ENCODE results near the gene NFS1. TPM values are rescaled to one million over a fixed set of nuclear protein-coding genes. Genes with fewer than 3 reads are reported as not detected.

NFS1 gene
- total RNA-seq, 2 experiments from 2014 or later = 34.6 to 35.1 TPM

Other genes starting within 250 kb of the NFS1 start
- 10 to 100 TPM; 68.6 to 86.9 TPM for gene CEP250, start 243.8 kb downstream of the NFS1 start, total RNA-seq
- gene C20orf173, start 169.7 kb downstream of the NFS1 start, total RNA-seq = not detected
- 100 to 1,000 TPM; 115 to 128 TPM for gene ERGIC3, start 157.3 kb downstream of the NFS1 start, total RNA-seq
- 1 to 10 TPM; 4.3 to 5.2 TPM for gene SPAG4, start 83.5 kb downstream of the NFS1 start, total RNA-seq
- gene CPNE1, start 34.5 kb downstream of the NFS1 start, total RNA-seq = 100 to 1,000 TPM; 277 to 286 TPM
- 100 to 1,000 TPM; 101 to 137 TPM for gene RBM12, start 34.5 kb downstream of the NFS1 start, total RNA-seq
- 100 to 1,000 TPM; 115 to 122 TPM for gene ROMO1, start 53 bp upstream of the NFS1 start, total RNA-seq
- 100 to 1,000 TPM; 357 to 360 TPM for gene RBM39, start 42.9 kb upstream of the NFS1 start, total RNA-seq
- 10 to 100 TPM; 50.8 to 52.4 TPM for gene PHF20, start 72.7 kb upstream of the NFS1 start, total RNA-seq